NCI-H2081 (cell line): ENCODE measurements around the gene RBFA.

Source experiments
- DNase-seq, 2 experiments: peaks; one replicate each; lab custom pipeline; 2025; lab: John Stamatoyannopoulos, UW

Gene RBFA

GRCh38 chr18:80074697-80075096 is 40.5 kb downstream of the RBFA start:
- DNase-seq: no peak

GRCh38 chr18:80075940-80076339 is 41.7 kb downstream of the RBFA start:
- DNase-seq: no peak

GRCh38 chr18:80076379-80076778 is 42.1 kb downstream of the RBFA start:
- DNase-seq: no peak

- no peak for DNase-seq
These were observed 43.6 kb downstream of the RBFA start for GRCh38 chr18:80077873-80078272.
